Measurements from ENCODE around the gene NXPE4. TPM values are rescaled to one million over a fixed set of nuclear protein-coding genes. Genes with fewer than 3 reads are reported as not detected.
"Not testable (repeated sequence)": the region's sequence is repeated elsewhere in the genome, so short reads cannot be mapped to it uniquely, and the experiment has no call there.

Gene NXPE4
- total RNA-seq, 1 experiment from 2014 or later, result not detected

DNA sequence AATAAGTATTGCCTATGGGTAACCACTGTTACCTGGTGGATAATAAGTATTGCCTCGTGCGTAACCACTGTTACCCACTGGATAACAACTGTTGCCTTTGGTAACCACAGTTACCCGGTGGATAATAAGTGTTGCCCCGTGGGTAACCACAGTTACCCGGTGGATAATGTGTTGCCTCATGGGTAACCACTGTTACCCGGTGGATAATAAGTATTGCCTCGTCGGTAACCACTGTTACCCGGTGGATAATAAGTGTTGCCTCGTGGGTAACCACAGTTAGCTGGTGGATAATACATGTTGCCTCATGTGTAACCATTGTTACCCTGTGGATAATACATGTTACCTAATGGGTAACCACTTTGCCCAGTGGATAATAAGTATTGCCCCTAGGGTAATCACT lies 9.8 kb upstream of the NXPE4 start:
- Histone ChIP-seq H3K36me3 (ENCODE audit: control insufficient read depth, insufficient read depth, low read length) (no peaks in the 10 kb centered on the region), H3K9me3 (peaks cover 26% of the 10 kb centered on the region; the same call in 1 of the 2 replicates), H3K4me1 (no peaks in the 10 kb centered on the region), H3K27me3 (replicated peaks; ENCODE audit: control insufficient read depth, insufficient read depth, low read length) (no peaks in the 10 kb centered on the region), H3K4me3 (ENCODE audit: low read depth, low read length) (no peak overlapping the region)
- no peak overlapping the region for H3K27ac Mint-ChIP-seq (ENCODE audit: unreplicated experiment)
- no peaks in the 10 kb centered on the region for H3K27me3 Mint-ChIP-seq (ENCODE audit: insufficient read depth, unreplicated experiment)
- no peak for DNase-seq
- H3K9me3 Mint-ChIP-seq (ENCODE audit: unreplicated experiment), result no peaks in the 10 kb centered on the region
- H3K36me3 Mint-ChIP-seq (ENCODE audit: insufficient read depth, unreplicated experiment), result no peaks in the 10 kb centered on the region
- BruUV-seq (replicated peaks), result no TSS peak
- TF ChIP-seq, protein P1, sequence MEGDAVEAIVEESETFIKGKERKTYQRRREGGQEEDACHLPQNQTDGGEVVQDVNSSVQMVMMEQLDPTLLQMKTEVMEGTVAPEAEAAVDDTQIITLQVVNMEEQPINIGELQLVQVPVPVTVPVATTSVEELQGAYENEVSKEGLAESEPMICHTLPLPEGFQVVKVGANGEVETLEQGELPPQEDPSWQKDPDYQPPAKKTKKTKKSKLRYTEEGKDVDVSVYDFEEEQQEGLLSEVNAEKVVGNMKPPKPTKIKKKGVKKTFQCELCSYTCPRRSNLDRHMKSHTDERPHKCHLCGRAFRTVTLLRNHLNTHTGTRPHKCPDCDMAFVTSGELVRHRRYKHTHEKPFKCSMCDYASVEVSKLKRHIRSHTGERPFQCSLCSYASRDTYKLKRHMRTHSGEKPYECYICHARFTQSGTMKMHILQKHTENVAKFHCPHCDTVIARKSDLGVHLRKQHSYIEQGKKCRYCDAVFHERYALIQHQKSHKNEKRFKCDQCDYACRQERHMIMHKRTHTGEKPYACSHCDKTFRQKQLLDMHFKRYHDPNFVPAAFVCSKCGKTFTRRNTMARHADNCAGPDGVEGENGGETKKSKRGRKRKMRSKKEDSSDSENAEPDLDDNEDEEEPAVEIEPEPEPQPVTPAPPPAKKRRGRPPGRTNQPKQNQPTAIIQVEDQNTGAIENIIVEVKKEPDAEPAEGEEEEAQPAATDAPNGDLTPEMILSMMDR (IDR thresholded peaks at IDR 0.05; ENCODE audit: insufficient read depth in 1 of 2, low read depth in 1 of 2, low read length in 1 of 2, severe bottlenecking in 1 of 2, unreplicated experiment in 1 of 2), result no peak
- H3K4me1 Mint-ChIP-seq (ENCODE audit: low read depth, unreplicated experiment), result no peaks in the 10 kb centered on the region
- ChIA-PET POLR2A (no interaction called here), CTCF (no interaction called here)
- H3K4me3 Mint-ChIP-seq (ENCODE audit: unreplicated experiment), result no peak overlapping the region
- intact Hi-C loops (cut with micrococcal nuclease; ENCODE audit: unreplicated experiment), result loop anchor here (5.0 kb wide), 1 partner anchor 263 kb away; no protein-coding TSS in a partner anchor

GRCh38 chr11:114604886-114605285 lies 9.3 kb upstream of the NXPE4 start:
- Mint-ChIP-seq H3K27me3 (ENCODE audit: insufficient read depth, unreplicated experiment) (no peaks in the 10 kb centered on the region), H3K4me1 (ENCODE audit: low read depth, unreplicated experiment) (no peaks in the 10 kb centered on the region), H3K9me3 (ENCODE audit: unreplicated experiment) (no peaks in the 10 kb centered on the region), H3K27ac (ENCODE audit: unreplicated experiment) (no peak overlapping the region), H3K36me3 (ENCODE audit: insufficient read depth, unreplicated experiment) (no peaks in the 10 kb centered on the region), H3K4me3 (ENCODE audit: unreplicated experiment) (no peak overlapping the region)
- Histone ChIP-seq H3K4me3 (ENCODE audit: low read depth, low read length) (no peak overlapping the region), H3K9me3 (peaks cover 22% of the 10 kb centered on the region; the same call in 1 of the 2 replicates), H3K36me3 (ENCODE audit: control insufficient read depth, insufficient read depth, low read length) (no peaks in the 10 kb centered on the region), H3K27me3 (replicated peaks; ENCODE audit: control insufficient read depth, insufficient read depth, low read length) (no peaks in the 10 kb centered on the region), H3K4me1 (no peaks in the 10 kb centered on the region)
- no TSS peak for BruUV-seq (replicated peaks)
- TF ChIP-seq, protein P1 (IDR thresholded peaks at IDR 0.05; ENCODE audit: insufficient read depth in 1 of 2, low read depth in 1 of 2, low read length in 1 of 2, severe bottlenecking in 1 of 2, unreplicated experiment in 1 of 2), result no peak
- CTCF ChIA-PET, result no interaction called here
- intact Hi-C loops (cut with micrococcal nuclease; ENCODE audit: unreplicated experiment), result loop anchor here (5.0 kb wide), 1 partner anchor 263 kb away; no protein-coding TSS in a partner anchor
- DNase-seq, result no peak
- POLR2A ChIA-PET, result no interaction called here

DNA sequence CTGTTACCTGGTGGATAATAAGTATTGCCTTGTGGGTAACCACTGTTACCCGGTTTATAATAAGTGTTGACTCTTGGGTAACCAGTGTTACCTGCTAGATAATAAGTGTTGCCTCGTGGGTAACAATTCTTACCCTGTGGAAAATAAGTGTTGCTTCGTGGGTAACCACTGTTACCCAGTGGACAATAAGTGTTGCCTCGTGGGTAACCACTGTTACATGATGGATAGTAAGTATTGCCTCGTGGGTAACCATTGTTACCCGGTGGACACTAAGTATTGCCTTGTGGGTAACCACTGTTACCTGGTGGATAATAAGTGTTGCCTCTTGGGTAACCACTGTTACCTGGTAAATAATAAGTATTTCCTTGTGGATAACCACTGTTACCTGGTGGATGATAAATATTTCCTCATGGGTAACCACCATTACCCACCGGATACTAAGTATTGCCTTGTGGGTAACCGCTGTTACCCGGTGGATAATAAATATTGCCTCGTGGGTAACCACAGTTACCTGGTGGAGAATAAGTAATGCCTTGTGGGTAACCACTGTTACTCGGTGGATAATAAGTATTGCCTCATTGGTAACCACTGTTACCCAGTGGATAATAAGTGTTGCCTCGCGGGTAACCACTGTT lies 8.7 kb upstream of the NXPE4 start:
- no peak for DNase-seq
- Histone ChIP-seq H3K9me3 (peaks cover 19% of the 10 kb centered on the region; the same call in 1 of the 2 replicates), H3K36me3 (ENCODE audit: control insufficient read depth, insufficient read depth, low read length) (no peaks in the 10 kb centered on the region), H3K27me3 (replicated peaks; ENCODE audit: control insufficient read depth, insufficient read depth, low read length) (no peaks in the 10 kb centered on the region), H3K4me3 (ENCODE audit: low read depth, low read length) (no peak overlapping the region), H3K4me1 (no peaks in the 10 kb centered on the region)
- Mint-ChIP-seq H3K36me3 (ENCODE audit: insufficient read depth, unreplicated experiment) (no peaks in the 10 kb centered on the region), H3K9me3 (ENCODE audit: unreplicated experiment) (no peaks in the 10 kb centered on the region), H3K4me3 (ENCODE audit: unreplicated experiment) (no peak overlapping the region), H3K27ac (ENCODE audit: unreplicated experiment) (no peak overlapping the region), H3K27me3 (ENCODE audit: insufficient read depth, unreplicated experiment) (no peaks in the 10 kb centered on the region), H3K4me1 (ENCODE audit: low read depth, unreplicated experiment) (no peaks in the 10 kb centered on the region)
- POLR2A ChIA-PET, result no interaction called here
- intact Hi-C loops (cut with micrococcal nuclease; ENCODE audit: unreplicated experiment), result no loop called here
- CTCF ChIA-PET, result no interaction called here
- TF ChIP-seq, protein P1 (IDR thresholded peaks at IDR 0.05; ENCODE audit: insufficient read depth in 1 of 2, low read depth in 1 of 2, low read length in 1 of 2, severe bottlenecking in 1 of 2, unreplicated experiment in 1 of 2), result no peak
- no TSS peak for BruUV-seq (replicated peaks)

DNA sequence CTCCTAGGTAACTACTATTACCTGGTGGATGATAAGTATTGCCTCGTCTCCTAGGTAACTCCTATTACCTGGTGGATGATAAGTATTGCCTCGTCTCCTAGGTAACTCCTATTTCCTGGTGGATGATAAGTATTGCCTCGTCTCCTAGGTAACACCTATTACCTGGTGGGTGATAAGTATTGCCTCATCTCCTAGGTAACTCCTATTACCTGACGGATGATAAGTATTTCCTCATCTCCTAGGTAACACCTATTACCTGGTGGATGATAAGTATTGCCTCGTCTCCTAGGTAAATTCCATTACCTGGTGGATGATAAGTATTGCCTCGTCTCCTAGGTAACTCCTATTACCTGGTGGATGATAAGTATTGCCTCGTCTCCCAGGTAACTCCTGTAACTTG lies 7.6 kb upstream of the NXPE4 start:
- BruUV-seq (replicated peaks); H3K27ac Mint-ChIP-seq (ENCODE audit: unreplicated experiment); H3K4me1 ChIP-seq; CTCF ChIA-PET; intact Hi-C loops (cut with micrococcal nuclease; ENCODE audit: unreplicated experiment); H3K4me3 ChIP-seq (ENCODE audit: low read depth, low read length); H3K36me3 Mint-ChIP-seq (ENCODE audit: insufficient read depth, unreplicated experiment); H3K27me3 Mint-ChIP-seq (ENCODE audit: insufficient read depth, unreplicated experiment); DNase-seq; POLR2A ChIA-PET; H3K36me3 ChIP-seq (ENCODE audit: control insufficient read depth, insufficient read depth, low read length); H3K27me3 ChIP-seq (replicated peaks; ENCODE audit: control insufficient read depth, insufficient read depth, low read length); H3K9me3 Mint-ChIP-seq (ENCODE audit: unreplicated experiment); H3K4me3 Mint-ChIP-seq (ENCODE audit: unreplicated experiment); H3K4me1 Mint-ChIP-seq (ENCODE audit: low read depth, unreplicated experiment): not testable (repeated sequence)
- H3K9me3 ChIP-seq, result peaks cover 19% of the 10 kb centered on the region; the same call in 1 of the 2 replicates

Measured in Caco-2 (cell line).